H1 (cell line): ENCODE data around the gene SELENOV.

Source experiments
- ATF3 ChIP-seq: IDR thresholded peaks from 2 replicates; pipeline ENCODE4 v1.6.1; 2011; ENCODE audit warnings: low read depth, mild to moderate bottlenecking, low read length; ENCODE audit not compliant: insufficient read depth
- CHD1 ChIP-seq: IDR thresholded peaks from 2 replicates; pipeline ENCODE4 v1.6.1; 2012; ENCODE audit warnings: low read depth, low read length, improper control_type of control experiment
- EGR1 ChIP-seq: IDR thresholded peaks from 2 replicates; pipeline ENCODE4 v1.6.1; 2011; ENCODE audit warnings: low read depth, low read length, borderline replicate concordance
- EZH2 ChIP-seq: fragments of 200-600 bp; sonication (generic); IDR thresholded peaks from 2 replicates; pipeline ENCODE4 v1.7.1; 2012; ENCODE audit warnings: low read depth, mild to moderate bottlenecking, moderate library complexity, low read length, inconsistent platforms; ENCODE audit not compliant: severe bottlenecking
- KDM1A ChIP-seq: fragments of 200-600, 300-600 bp; sonication (generic); IDR thresholded peaks from 2 replicates; pipeline ENCODE4 v1.7.1; 2016; ENCODE audit warnings: mild to moderate bottlenecking, low read length, borderline replicate concordance
- KDM5A ChIP-seq: fragments of 200-600 bp; IDR thresholded peaks from 2 replicates; pipeline ENCODE4 v1.7.1; 2012; ENCODE audit warnings: mild to moderate bottlenecking, low read length, inconsistent platforms, mixed read lengths
- NRF1 ChIP-seq: IDR thresholded peaks from 2 replicates; pipeline ENCODE4 v1.6.1; 2011; ENCODE audit warnings: mild to moderate bottlenecking, low read depth, low read length, improper control_type of control experiment
- POLR2A ChIP-seq, 2 experiments: IDR thresholded peaks; 1 replicate in 1 of 2; 2 replicates in 1 of 2; pipeline ENCODE4 v1.6.1; 2011; ENCODE audit warnings: low read depth in 2 of 2, low read length in 2 of 2, mild to moderate bottlenecking in 2 of 2; ENCODE audit errors: control extremely low read depth in 1 of 2
- POLR2AphosphoS5 ChIP-seq: IDR thresholded peaks from 2 replicates; pipeline ENCODE4 v1.6.1; 2011; ENCODE audit warnings: low read depth, low read length
- RXRA ChIP-seq: IDR thresholded peaks from 2 replicates; pipeline ENCODE4 v1.6.1; 2011; ENCODE audit warnings: low read depth, mild to moderate bottlenecking, low read length, moderate library complexity; ENCODE audit not compliant: insufficient read depth
- SP1 ChIP-seq: IDR thresholded peaks from 2 replicates; pipeline ENCODE4 v1.6.1; 2011; ENCODE audit warnings: low read depth, low read length
- YY1 ChIP-seq: IDR thresholded peaks from 2 replicates; pipeline ENCODE4 v1.6.1; 2011; ENCODE audit warnings: low read depth, mild to moderate bottlenecking, low read length
- TF ChIP-seq, protein P1 (sequence below), 3 experiments: IDR thresholded peaks; 1 replicate in 2 of 3; 2 replicates in 1 of 3; pipeline versions ENCODE4 v1.5.1 to v1.6.1; 2011; ENCODE audit warnings: low read length in 3 of 3, mild to moderate bottlenecking in 3 of 3, inconsistent platforms in 2 of 3, low read depth in 1 of 3, moderate library complexity in 1 of 3; ENCODE audit not compliant: insufficient read depth in 1 of 3; ENCODE audit errors: control extremely low read depth in 1 of 3

- TF ChIP-seq NRF1 (no peak), YY1 (no peak), POLR2AphosphoS5 (no peak), KDM1A (peak; percentile 24; the same call in 1 of the 2 replicates), EGR1 (no peak), RXRA (no peak), POLR2A (IDR thresholded peaks at IDR 0.05; ENCODE audit: control extremely low read depth in 1 of 2, low read depth in 2 of 2, low read length in 2 of 2) (no peak), KDM5A (no peak), CHD1 (no peak), EZH2 (peak; percentile 62), ATF3 (no peak), SP1 (no peak)
- TF ChIP-seq, protein P1, sequence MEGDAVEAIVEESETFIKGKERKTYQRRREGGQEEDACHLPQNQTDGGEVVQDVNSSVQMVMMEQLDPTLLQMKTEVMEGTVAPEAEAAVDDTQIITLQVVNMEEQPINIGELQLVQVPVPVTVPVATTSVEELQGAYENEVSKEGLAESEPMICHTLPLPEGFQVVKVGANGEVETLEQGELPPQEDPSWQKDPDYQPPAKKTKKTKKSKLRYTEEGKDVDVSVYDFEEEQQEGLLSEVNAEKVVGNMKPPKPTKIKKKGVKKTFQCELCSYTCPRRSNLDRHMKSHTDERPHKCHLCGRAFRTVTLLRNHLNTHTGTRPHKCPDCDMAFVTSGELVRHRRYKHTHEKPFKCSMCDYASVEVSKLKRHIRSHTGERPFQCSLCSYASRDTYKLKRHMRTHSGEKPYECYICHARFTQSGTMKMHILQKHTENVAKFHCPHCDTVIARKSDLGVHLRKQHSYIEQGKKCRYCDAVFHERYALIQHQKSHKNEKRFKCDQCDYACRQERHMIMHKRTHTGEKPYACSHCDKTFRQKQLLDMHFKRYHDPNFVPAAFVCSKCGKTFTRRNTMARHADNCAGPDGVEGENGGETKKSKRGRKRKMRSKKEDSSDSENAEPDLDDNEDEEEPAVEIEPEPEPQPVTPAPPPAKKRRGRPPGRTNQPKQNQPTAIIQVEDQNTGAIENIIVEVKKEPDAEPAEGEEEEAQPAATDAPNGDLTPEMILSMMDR (IDR thresholded peaks at IDR 0.05; ENCODE audit: control extremely low read depth in 1 of 3, insufficient read depth in 1 of 3, low read depth in 1 of 3, low read length in 3 of 3): no peak
Measured at GRCh38 chr19:39498798-39499642, 15.9 kb upstream of the SELENOV start, which contains the start of gene DLL3.
